Endometrial microvascular endothelial cells (primary cell): ENCODE results near the gene ACY1. TPM values are rescaled to one million over a fixed set of nuclear protein-coding genes. Genes with fewer than 3 reads are reported as not detected.
"Not testable (repeated sequence)": the region's sequence is repeated elsewhere in the genome, so short reads cannot be mapped to it uniquely, and the experiment has no call there.

Experiments
- in situ Hi-C: cut with HindIII; loops from 2 replicates; pipeline ENCODE4 v1.10.0; 2017; ENCODE audit warnings: low sequenced_read_pairs, low pct_unique_long_range_greater_than_20kb; ENCODE audit errors: inconsistent ontology term
- total RNA-seq: library from RNA; depleted of rRNA; stranded (reverse); fragments of >200 nt; gene quantifications from one replicate; pipeline ENCODE4 v1.2.3, GENCODE V29; 2015; ENCODE audit errors: inconsistent ontology term

ACY1 gene
- total RNA-seq, 1 donor from 2014 or later: 36.9 TPM

GRCh38 chr3:52033748-52034147 lies 50.4 kb downstream of the ACY1 start:
- in situ Hi-C loops: not testable (repeated sequence)

GRCh38 chr3:52034212-52034611 lies 50.9 kb downstream of the ACY1 start:
- in situ Hi-C loops: no loop called here

- in situ Hi-C loops: no loop called here
Observed at GRCh38 chr3:52034651-52035050, 51.3 kb downstream of the ACY1 start.

- in situ Hi-C loops: no loop called here
Observed at GRCh38 chr3:52036222-52036694, 52.9 kb downstream of the ACY1 start.

GRCh38 chr3:52036829-52037228 lies 53.5 kb downstream of the ACY1 start:
- in situ Hi-C loops: no loop called here

- in situ Hi-C loops: no loop called here
Observed at GRCh38 chr3:52037291-52037690, 54.0 kb downstream of the ACY1 start.

GRCh38 chr3:52038227-52038626 lies 54.9 kb downstream of the ACY1 start:
- in situ Hi-C loops: no loop called here

Other genes with a start within 250 kb of the ACY1 start
- gene IQCF6, start 204.3 kb upstream of the ACY1 start, total RNA-seq: not detected
- gene IQCF2, start 121.9 kb upstream of the ACY1 start, total RNA-seq: not detected
- gene IQCF5, start 107.9 kb upstream of the ACY1 start, total RNA-seq: not detected
- gene IQCF1, start 80.2 kb upstream of the ACY1 start, total RNA-seq: not detected
- 29.0 TPM for gene RRP9, start 41.6 kb upstream of the ACY1 start, total RNA-seq
- 18.1 TPM for gene PARP3, start 41.2 kb upstream of the ACY1 start, total RNA-seq
- gene GPR62, start 28.2 kb upstream of the ACY1 start, total RNA-seq: not detected
- gene PCBP4, start 16.1 kb upstream of the ACY1 start, total RNA-seq: 77.8 TPM
- 39.0 TPM for gene ABHD14B, start 9.5 kb upstream of the ACY1 start, total RNA-seq
- 31.7 TPM for gene ABHD14A, start 8.5 kb upstream of the ACY1 start, total RNA-seq
- 1,389 TPM for gene RPL29, start 12.4 kb downstream of the ACY1 start, total RNA-seq
- gene DUSP7, start 73.0 kb downstream of the ACY1 start, total RNA-seq: 29.4 TPM
- gene POC1A, start 170.9 kb downstream of the ACY1 start, total RNA-seq: 12.6 TPM
- gene ALAS1, start 214.6 kb downstream of the ACY1 start, total RNA-seq: 61.7 TPM
- not detected for gene TLR9, start 242.1 kb downstream of the ACY1 start, total RNA-seq